ENCODE measurements around the gene PLA2G2C. TPM values are rescaled to one million over a fixed set of nuclear protein-coding genes. Genes with fewer than 3 reads are reported as not detected.

Gene PLA2G2C
- total and polyA plus RNA-seq, 2 of the 13 experiments (the other 11 are each of a cell fraction or from before 2014, with no cell fraction given) = not detected

DNA sequence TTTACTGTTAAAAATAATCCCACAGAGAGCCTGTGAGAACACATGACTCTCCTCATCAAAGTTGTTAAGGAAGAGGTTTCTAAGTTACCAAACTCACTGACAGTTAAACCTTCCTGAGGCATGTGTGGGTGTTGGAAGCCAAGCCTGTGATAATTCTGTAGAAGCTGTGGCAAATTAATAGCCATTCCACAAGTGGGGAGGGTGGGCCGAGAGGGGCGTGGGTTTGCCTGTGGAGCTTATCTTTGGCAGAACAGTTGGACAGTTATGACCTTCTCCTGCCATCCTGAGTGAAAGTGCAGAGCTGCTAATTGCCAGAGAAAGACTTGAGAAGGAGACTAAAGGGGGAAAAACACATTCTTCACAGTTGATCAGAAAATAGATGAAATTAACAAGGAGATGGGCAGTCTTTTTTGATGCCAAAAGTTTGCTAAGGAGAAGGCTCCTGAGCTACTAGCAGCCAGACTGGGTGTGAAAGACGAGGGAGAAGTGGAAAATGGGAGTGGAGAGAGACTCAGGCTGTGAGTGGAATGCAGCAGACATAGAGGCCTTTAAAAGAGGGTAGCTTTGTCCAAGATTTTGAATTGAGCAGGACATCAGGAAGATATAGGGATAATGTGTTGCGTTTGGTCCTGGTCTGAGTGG is 1.6 kb upstream of the PLA2G2C start:
- Histone ChIP-seq H3K79me2 (ENCODE audit: insufficient read depth, low read length) (no peaks in the 10 kb centered on the region), H3K27me3 (ENCODE audit: control insufficient read depth in 1 of 2, insufficient read depth in 2 of 2, low read length in 2 of 2) (peaks cover 2 to 55% of the 10 kb centered on the region in 2 experiments; a peak in 4 of 5 replicates), H3K9me3 (ENCODE audit: low read length) (no peaks in the 10 kb centered on the region), H3K4me3 (replicated peaks in 1 of 3; ENCODE audit: insufficient read depth in 1 of 3, low read depth in 2 of 3, low read length in 3 of 3) (no peak overlapping the region), H3K9ac (ENCODE audit: insufficient read depth, low read depth, low read length) (no peak overlapping the region), H2AFZ (ENCODE audit: low read length) (no peak overlapping the region), H3K4me1 (ENCODE audit: insufficient read depth, low read length) (peaks cover 34% of the 10 kb centered on the region), H4K20me1 (ENCODE audit: insufficient read depth, low read length) (no peaks in the 10 kb centered on the region), H3K4me2 (ENCODE audit: low read depth, low read length) (no peak overlapping the region), H3K36me3 (replicated peaks in 1 of 2; ENCODE audit: control insufficient read depth in 1 of 2, insufficient read depth in 2 of 2, low read length in 2 of 2) (no peaks in the 10 kb centered on the region), H3K27ac (ENCODE audit: extremely low read length, insufficient read depth, low read length) (no peak overlapping the region)
- in situ Hi-C loops (cut with HindIII; ENCODE audit: extremely low pct_ligation_motif_present, low pct_unique_long_range_greater_than_20kb) (no loop called here), intact Hi-C loops (cut with micrococcal nuclease; ENCODE audit: unreplicated experiment) (no loop called here)
- no TSS peak for BruUV-seq (replicated peaks)
- ATAC-seq (no peak), FAIRE-seq (no peak), DNase-seq (ENCODE audit: low spot score) (no peak)
- ChIA-PET POLR2A (no interaction called here), CTCF (ENCODE audit: low intra/inter-chr PET ratio, low total read pairs) (no interaction called here)
- TF ChIP-seq ZNF451 (CRISPR knock-in tag; IDR thresholded peaks at IDR 0.05) (no peak), ZNF768 (CRISPR knock-in tag; IDR thresholded peaks at IDR 0.05) (no peak)
- WGBS (ENCODE audit: low lambda C conversion rate) = 4% methylated on average over 4 of the region's 4 CpGs

DNA sequence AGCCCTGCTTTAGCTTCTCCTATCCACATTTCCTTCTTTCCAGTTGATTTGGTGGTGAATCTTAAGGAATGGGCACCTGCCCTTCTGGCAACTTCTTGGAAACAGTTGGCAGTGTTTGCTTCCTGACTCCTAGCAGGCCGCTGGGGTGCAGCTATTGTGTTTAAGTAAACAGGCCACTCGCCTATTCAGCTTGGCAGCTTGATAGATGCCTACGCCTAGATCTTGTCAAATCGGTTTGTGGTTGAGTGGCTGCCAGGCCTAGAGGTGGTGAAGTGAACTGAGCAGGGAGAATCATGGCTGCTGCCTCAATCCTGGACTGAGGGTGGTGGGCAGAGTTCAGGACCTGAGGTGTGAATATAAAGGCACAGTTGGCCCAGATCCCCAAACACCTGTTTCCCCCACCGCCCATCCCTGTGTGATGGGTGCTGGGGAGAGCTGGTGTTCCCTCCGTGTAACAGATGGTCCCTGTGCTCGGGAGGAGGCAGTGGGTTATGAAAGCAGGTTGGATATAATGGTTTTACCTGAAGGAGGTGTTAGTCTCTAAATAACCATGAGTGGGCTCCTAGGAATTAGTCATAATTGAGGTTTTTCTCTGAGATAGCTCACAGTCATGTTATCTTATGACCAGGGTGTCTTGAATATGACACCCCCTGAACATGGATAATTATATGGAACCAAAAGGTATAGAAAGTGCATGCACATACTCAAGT is 940 bp upstream of the PLA2G2C start:
- Histone ChIP-seq H3K9ac (ENCODE audit: insufficient read depth, low read depth, low read length) (no peak overlapping the region), H3K4me2 (ENCODE audit: low read depth, low read length) (no peak overlapping the region), H3K4me3 (replicated peaks in 1 of 3; ENCODE audit: insufficient read depth in 1 of 3, low read depth in 2 of 3, low read length in 3 of 3) (no peak overlapping the region), H3K9me3 (ENCODE audit: low read length) (no peaks in the 10 kb centered on the region), H3K79me2 (ENCODE audit: insufficient read depth, low read length) (no peaks in the 10 kb centered on the region), H3K4me1 (ENCODE audit: insufficient read depth, low read length) (peaks cover 34% of the 10 kb centered on the region), H3K27ac (ENCODE audit: extremely low read length, insufficient read depth, low read length) (no peak overlapping the region), H2AFZ (ENCODE audit: low read length) (no peak overlapping the region), H3K27me3 (ENCODE audit: control insufficient read depth in 1 of 2, insufficient read depth in 2 of 2, low read length in 2 of 2) (peaks cover 2 to 55% of the 10 kb centered on the region in 2 experiments; a peak in 4 of 5 replicates), H3K36me3 (replicated peaks in 1 of 2; ENCODE audit: control insufficient read depth in 1 of 2, insufficient read depth in 2 of 2, low read length in 2 of 2) (no peaks in the 10 kb centered on the region), H4K20me1 (ENCODE audit: insufficient read depth, low read length) (no peaks in the 10 kb centered on the region)
- in situ Hi-C loops (cut with HindIII; ENCODE audit: extremely low pct_ligation_motif_present, low pct_unique_long_range_greater_than_20kb) (no loop called here), intact Hi-C loops (cut with micrococcal nuclease; ENCODE audit: unreplicated experiment) (no loop called here)
- FAIRE-seq (no peak), DNase-seq (ENCODE audit: low spot score) (no peak), ATAC-seq (no peak)
- ChIA-PET POLR2A (no interaction called here), CTCF (ENCODE audit: low intra/inter-chr PET ratio, low total read pairs) (no interaction called here)
- BruUV-seq (replicated peaks) = no TSS peak
- WGBS (ENCODE audit: low lambda C conversion rate) = 56% methylated on average over 5 of the region's 7 CpGs
- TF ChIP-seq NFKB2 (CRISPR knock-in tag; IDR thresholded peaks at IDR 0.05; ENCODE audit: borderline replicate concordance) (no peak), RORA (CRISPR knock-in tag; IDR thresholded peaks at IDR 0.05) (no peak), ZNF160 (CRISPR knock-in tag; IDR thresholded peaks at IDR 0.05) (no peak), ZNF782 (CRISPR knock-in tag; IDR thresholded peaks at IDR 0.05; ENCODE audit: borderline replicate concordance) (no peak)
- TF ChIP-seq, protein P1, sequence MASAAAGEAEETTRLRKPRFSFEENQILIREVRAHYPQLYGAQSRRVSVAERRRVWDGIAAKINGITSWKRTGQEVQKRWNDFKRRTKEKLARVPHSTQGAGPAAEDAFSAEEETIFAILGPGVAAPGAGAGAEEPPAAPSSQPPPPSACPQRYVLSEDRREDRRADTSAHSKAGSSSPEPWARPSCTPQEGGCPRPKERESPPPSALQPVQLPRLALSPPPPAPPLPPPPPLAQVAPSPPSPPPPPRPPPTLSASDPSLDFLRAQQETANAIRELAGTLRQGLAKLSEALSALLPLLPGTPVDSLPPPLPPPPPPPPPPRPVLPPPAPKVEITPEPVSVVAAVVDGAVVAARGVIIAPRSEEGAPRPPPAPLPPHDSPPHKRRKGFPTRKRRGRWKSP (CRISPR knock-in tag; IDR thresholded peaks at IDR 0.05) = no peak
- TF ChIP-seq, protein P2, sequence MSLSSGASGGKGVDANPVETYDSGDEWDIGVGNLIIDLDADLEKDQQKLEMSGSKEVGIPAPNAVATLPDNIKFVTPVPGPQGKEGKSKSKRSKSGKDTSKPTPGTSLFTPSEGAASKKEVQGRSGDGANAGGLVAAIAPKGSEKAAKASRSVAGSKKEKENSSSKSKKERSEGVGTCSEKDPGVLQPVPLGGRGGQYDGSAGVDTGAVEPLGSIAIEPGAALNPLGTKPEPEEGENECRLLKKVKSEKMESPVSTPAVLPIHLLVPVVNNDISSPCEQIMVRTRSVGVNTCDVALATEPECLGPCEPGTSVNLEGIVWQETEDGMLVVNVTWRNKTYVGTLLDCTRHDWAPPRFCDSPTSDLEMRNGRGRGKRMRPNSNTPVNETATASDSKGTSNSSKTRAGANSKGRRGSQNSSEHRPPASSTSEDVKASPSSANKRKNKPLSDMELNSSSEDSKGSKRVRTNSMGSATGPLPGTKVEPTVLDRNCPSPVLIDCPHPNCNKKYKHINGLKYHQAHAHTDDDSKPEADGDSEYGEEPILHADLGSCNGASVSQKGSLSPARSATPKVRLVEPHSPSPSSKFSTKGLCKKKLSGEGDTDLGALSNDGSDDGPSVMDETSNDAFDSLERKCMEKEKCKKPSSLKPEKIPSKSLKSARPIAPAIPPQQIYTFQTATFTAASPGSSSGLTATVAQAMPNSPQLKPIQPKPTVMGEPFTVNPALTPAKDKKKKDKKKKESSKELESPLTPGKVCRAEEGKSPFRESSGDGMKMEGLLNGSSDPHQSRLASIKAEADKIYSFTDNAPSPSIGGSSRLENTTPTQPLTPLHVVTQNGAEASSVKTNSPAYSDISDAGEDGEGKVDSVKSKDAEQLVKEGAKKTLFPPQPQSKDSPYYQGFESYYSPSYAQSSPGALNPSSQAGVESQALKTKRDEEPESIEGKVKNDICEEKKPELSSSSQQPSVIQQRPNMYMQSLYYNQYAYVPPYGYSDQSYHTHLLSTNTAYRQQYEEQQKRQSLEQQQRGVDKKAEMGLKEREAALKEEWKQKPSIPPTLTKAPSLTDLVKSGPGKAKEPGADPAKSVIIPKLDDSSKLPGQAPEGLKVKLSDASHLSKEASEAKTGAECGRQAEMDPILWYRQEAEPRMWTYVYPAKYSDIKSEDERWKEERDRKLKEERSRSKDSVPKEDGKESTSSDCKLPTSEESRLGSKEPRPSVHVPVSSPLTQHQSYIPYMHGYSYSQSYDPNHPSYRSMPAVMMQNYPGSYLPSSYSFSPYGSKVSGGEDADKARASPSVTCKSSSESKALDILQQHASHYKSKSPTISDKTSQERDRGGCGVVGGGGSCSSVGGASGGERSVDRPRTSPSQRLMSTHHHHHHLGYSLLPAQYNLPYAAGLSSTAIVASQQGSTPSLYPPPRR (CRISPR knock-in tag; IDR thresholded peaks at IDR 0.05; ENCODE audit: borderline replicate concordance) = no peak
- TF ChIP-seq, protein P3, sequence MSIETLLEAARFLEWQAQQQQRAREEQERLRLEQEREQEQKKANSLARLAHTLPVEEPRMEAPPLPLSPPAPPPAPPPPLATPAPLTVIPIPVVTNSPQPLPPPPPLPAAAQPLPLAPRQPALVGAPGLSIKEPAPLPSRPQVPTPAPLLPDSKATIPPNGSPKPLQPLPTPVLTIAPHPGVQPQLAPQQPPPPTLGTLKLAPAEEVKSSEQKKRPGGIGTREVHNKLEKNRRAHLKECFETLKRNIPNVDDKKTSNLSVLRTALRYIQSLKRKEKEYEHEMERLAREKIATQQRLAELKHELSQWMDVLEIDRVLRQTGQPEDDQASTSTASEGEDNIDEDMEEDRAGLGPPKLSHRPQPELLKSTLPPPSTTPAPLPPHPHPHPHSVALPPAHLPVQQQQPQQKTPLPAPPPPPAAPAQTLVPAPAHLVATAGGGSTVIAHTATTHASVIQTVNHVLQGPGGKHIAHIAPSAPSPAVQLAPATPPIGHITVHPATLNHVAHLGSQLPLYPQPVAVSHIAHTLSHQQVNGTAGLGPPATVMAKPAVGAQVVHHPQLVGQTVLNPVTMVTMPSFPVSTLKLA (IDR thresholded peaks at IDR 0.05) = no peak

Data from HepG2 (cell line).